ENCODE results near the gene MINAR1. TPM values are rescaled to one million over a fixed set of nuclear protein-coding genes. Genes with fewer than 3 reads are reported as not detected.
A peak's percentile ranks its signal among the peaks of the same experiment; 100 is the strongest.

MINAR1 gene
- total and polyA plus RNA-seq, 2 of the 13 experiments (the other 11 are each of a cell fraction or from before 2014, with no cell fraction given): 0.15 to 0.16 TPM

GRCh38 chr15:79427781-79428598 lies 4.1 kb upstream of the MINAR1 start:
- Histone ChIP-seq H3K9me3 (ENCODE audit: low read length) (no peaks in the 10 kb centered on the region), H3K4me3 (replicated peaks in 1 of 3; ENCODE audit: insufficient read depth in 1 of 3, low read depth in 2 of 3, low read length in 3 of 3) (no peak overlapping the region), H3K27ac (ENCODE audit: extremely low read length, insufficient read depth, low read length) (no peak overlapping the region), H3K9ac (ENCODE audit: insufficient read depth, low read depth, low read length) (no peak overlapping the region), H3K79me2 (ENCODE audit: insufficient read depth, low read length) (no peaks in the 10 kb centered on the region), H3K4me2 (ENCODE audit: low read depth, low read length) (no peak overlapping the region), H3K36me3 (replicated peaks in 1 of 2; ENCODE audit: control insufficient read depth in 1 of 2, insufficient read depth in 2 of 2, low read length in 2 of 2) (no peaks in the 10 kb centered on the region), H2AFZ (ENCODE audit: low read length) (no peak overlapping the region), H4K20me1 (ENCODE audit: insufficient read depth, low read length) (0 out of 2 replicates have a peak, but pooled peaks cover 2% of the 10 kb centered on the region), H3K4me1 (ENCODE audit: insufficient read depth, low read length) (0 out of 2 replicates have a peak, but pooled peaks cover 5% of the 10 kb centered on the region), H3K27me3 (ENCODE audit: control insufficient read depth in 1 of 2, insufficient read depth in 2 of 2, low read length in 2 of 2) (peaks cover 5 to 47% of the 10 kb centered on the region in 2 experiments; a peak in 4 of 5 replicates)
- under 1% methylated on average over 2 of the region's 5 CpGs for WGBS (ENCODE audit: low lambda C conversion rate)
- FAIRE-seq (no peak), DNase-seq (ENCODE audit: low spot score) (no peak), ATAC-seq (no peak)
- TF ChIP-seq ZNF20 (CRISPR knock-in tag; IDR thresholded peaks at IDR 0.05) (no peak), HIC2 (CRISPR knock-in tag; IDR thresholded peaks at IDR 0.05; ENCODE audit: low read depth) (no peak), PCBP1 (IDR thresholded peaks at IDR 0.05; ENCODE audit: borderline replicate concordance, low read depth, low read length) (0 out of 2 replicates have a peak, but pooled peaks have one; percentile 61), ZNF451 (CRISPR knock-in tag; IDR thresholded peaks at IDR 0.05) (no peak), ZMYM2 (CRISPR knock-in tag; IDR thresholded peaks at IDR 0.05) (no peak), SYNCRIP (IDR thresholded peaks at IDR 0.05; ENCODE audit: insufficient read depth, low read depth, low read length) (no peak), ZNF331 (CRISPR knock-in tag; IDR thresholded peaks at IDR 0.05) (no peak), PCBP2 (optimal IDR thresholded peaks at IDR 0.05; ENCODE audit: low read depth, low read length, poor library complexity, severe bottlenecking) (peak; percentile 69), THAP7 (CRISPR knock-in tag; IDR thresholded peaks at IDR 0.05) (no peak), KLF12 (CRISPR knock-in tag; IDR thresholded peaks at IDR 0.05; ENCODE audit: borderline replicate concordance) (no peak), ATF7 (IDR thresholded peaks at IDR 0.05) (no peak), ATF7 (CRISPR knock-in tag; IDR thresholded peaks at IDR 0.05) (no peak), RARG (CRISPR knock-in tag; IDR thresholded peaks at IDR 0.05; ENCODE audit: low read depth) (no peak), HNRNPK (IDR thresholded peaks at IDR 0.05; ENCODE audit: low read depth, low read length, poor library complexity, severe bottlenecking) (peak; percentile 58), ZNF629 (CRISPR knock-in tag; conservative IDR thresholded peaks at IDR 0.05) (no peak)
- TF ChIP-seq, protein P1, sequence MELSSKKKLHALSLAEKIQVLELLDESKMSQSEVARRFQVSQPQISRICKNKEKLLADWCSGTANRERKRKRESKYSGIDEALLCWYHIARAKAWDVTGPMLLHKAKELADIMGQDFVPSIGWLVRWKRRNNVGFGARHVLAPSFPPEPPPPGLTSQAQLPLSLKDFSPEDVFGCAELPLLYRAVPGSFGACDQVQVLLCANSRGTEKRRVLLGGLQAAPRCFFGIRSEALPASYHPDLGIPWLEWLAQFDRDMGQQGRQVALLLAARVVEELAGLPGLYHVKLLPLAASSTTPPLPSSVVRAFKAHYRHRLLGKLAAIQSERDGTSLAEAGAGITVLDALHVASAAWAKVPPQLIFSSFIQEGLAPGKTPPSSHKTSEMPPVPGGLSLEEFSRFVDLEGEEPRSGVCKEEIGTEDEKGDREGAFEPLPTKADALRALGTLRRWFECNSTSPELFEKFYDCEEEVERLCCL (CRISPR knock-in tag; IDR thresholded peaks at IDR 0.05; ENCODE audit: borderline replicate concordance): no peak
- TF ChIP-seq, protein P2, sequence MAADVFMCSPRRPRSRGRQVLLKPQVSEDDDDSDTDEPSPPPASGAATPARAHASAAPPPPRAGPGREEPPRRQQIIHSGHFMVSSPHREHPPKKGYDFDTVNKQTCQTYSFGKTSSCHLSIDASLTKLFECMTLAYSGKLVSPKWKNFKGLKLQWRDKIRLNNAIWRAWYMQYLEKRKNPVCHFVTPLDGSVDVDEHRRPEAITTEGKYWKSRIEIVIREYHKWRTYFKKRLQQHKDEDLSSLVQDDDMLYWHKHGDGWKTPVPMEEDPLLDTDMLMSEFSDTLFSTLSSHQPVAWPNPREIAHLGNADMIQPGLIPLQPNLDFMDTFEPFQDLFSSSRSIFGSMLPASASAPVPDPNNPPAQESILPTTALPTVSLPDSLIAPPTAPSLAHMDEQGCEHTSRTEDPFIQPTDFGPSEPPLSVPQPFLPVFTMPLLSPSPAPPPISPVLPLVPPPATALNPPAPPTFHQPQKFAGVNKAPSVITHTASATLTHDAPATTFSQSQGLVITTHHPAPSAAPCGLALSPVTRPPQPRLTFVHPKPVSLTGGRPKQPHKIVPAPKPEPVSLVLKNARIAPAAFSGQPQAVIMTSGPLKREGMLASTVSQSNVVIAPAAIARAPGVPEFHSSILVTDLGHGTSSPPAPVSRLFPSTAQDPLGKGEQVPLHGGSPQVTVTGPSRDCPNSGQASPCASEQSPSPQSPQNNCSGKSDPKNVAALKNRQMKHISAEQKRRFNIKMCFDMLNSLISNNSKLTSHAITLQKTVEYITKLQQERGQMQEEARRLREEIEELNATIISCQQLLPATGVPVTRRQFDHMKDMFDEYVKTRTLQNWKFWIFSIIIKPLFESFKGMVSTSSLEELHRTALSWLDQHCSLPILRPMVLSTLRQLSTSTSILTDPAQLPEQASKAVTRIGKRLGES (CRISPR knock-in tag; IDR thresholded peaks at IDR 0.05; ENCODE audit: borderline replicate concordance): no peak
- POLR2A ChIA-PET: no interaction called here
- in situ Hi-C loops (cut with HindIII; ENCODE audit: extremely low pct_ligation_motif_present, low pct_unique_long_range_greater_than_20kb) (no loop called here), intact Hi-C loops (cut with micrococcal nuclease; ENCODE audit: unreplicated experiment) (no loop called here)
- CTCF ChIA-PET (ENCODE audit: low intra/inter-chr PET ratio, low total read pairs): no interaction called here
- no TSS peak for BruUV-seq (replicated peaks)
